ENCODE data around the gene CAPZB. TPM values are rescaled to one million over a fixed set of nuclear protein-coding genes. Genes with fewer than 3 reads are reported as not detected.

Gene CAPZB
- total and polyA plus RNA-seq, 2 donors: 136 to 255 TPM

DNA sequence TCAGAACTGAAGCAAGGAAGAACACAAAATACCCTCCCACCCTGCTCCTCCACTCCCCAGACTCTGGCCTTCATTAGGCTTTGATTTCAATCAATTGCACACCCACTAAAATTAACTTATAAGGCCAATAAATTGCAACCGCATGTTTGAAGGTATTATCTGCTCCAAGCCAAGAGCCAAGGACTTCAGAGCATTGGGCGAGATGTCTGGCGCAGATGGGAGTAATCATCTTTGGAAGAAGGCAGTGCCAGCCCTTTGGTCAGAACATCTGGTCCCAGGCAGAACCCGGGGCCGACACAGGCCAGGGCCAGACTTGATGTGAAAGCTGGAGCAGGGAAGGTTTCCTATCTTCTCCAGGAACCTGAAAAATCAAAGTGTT lies 113.2 kb downstream of the CAPZB start:
- Histone ChIP-seq H3K36me3 (ENCODE audit: control insufficient read depth in 2 of 2, insufficient read depth in 2 of 2, low read length in 1 of 2) (peaks cover 48 to 58% of the 10 kb centered on the region in 2 donors), H3K27me3 (ENCODE audit: control insufficient read depth in 2 of 2, insufficient read depth in 1 of 2, low read length in 1 of 2) (no peaks in the 10 kb centered on the region), H3K27ac (ENCODE audit: low read depth in 1 of 2, low read length in 1 of 2) (no peak overlapping the region), H3K9me3 (ENCODE audit: control insufficient read depth in 2 of 2, insufficient read depth in 1 of 2, low read length in 1 of 2) (no peaks in the 10 kb centered on the region), H3K4me1 (ENCODE audit: control insufficient read depth in 2 of 2, insufficient read depth in 2 of 2, low read length in 2 of 2) (peaks cover 31 to 42% of the 10 kb centered on the region in 2 donors), H3K4me3 (ENCODE audit: low read length in 2 of 2) (no peak overlapping the region)
- DNase-seq (ENCODE audit: low read depth in 6 of 9, low spot score in 9 of 9): no peak
- WGBS: 98% methylated on average over 5 of the region's 5 CpGs

DNA sequence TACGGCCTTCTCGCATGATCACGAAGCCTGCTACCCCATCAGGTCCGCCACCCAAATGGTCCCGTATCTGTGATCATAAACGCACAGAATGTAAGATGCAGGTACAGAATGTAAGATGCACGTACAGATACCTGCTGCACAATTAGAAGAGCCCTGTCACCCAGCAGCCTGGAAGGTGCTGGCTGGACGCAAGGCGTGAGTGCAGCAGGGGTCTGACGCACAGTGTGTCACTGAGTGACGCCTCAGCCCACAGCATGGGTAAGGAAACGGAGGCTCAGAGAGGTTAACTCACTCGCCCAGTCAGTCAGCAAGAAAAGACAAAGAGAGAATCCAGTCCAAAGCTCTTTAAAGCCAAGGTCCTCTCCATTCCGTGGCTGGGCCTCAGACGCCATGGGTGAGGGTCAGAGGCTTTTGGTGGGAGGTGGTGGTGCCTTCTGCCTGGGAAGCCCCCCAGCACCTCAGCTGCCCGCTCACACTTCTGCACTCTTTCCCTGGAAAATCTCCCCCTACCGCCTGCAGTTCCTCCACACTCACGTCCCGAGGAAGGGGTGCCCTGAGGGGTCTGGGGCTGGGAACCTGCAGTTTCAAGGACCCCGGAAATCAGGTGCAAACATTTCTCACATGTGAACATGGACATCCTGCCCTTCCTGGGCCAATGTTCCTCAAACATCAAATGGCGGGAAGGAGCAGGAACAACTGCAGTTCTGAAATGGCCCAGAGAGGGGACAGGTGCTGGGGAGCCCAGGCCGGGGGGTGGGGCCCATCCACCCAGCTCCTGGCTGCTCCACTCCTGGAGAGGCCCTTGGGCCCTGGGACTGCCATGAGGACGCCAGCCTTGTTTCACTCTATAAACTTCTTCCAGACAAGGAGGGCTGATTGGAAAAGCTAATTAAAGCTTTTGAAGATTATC lies 113.9 kb downstream of the CAPZB start:
- WGBS: 99% methylated on average over 23 of the region's 23 CpGs
- DNase-seq (ENCODE audit: low read depth in 6 of 9, low spot score in 9 of 9): no peak
- H3K27me3 ChIP-seq (ENCODE audit: control insufficient read depth in 2 of 2, insufficient read depth in 1 of 2, low read length in 1 of 2): no peaks in the 10 kb centered on the region
- H3K9me3 ChIP-seq (ENCODE audit: control insufficient read depth in 2 of 2, insufficient read depth in 1 of 2, low read length in 1 of 2): no peaks in the 10 kb centered on the region
- H3K27ac ChIP-seq (ENCODE audit: low read depth in 1 of 2, low read length in 1 of 2): no peak overlapping the region
- peaks cover 43 to 53% of the 10 kb centered on the region in 2 donors for H3K36me3 ChIP-seq (ENCODE audit: control insufficient read depth in 2 of 2, insufficient read depth in 2 of 2, low read length in 1 of 2)
- peaks cover 38 to 48% of the 10 kb centered on the region in 2 donors for H3K4me1 ChIP-seq (ENCODE audit: control insufficient read depth in 2 of 2, insufficient read depth in 2 of 2, low read length in 2 of 2)
- H3K4me3 ChIP-seq (ENCODE audit: low read length in 2 of 2): no peak overlapping the region

- no peak for DNase-seq (ENCODE audit: low read depth in 6 of 9, low spot score in 9 of 9)
- H3K27me3 ChIP-seq (ENCODE audit: control insufficient read depth in 2 of 2, insufficient read depth in 1 of 2, low read length in 1 of 2): no peaks in the 10 kb centered on the region
- peaks cover 42 to 49% of the 10 kb centered on the region in 2 donors for H3K4me1 ChIP-seq (ENCODE audit: control insufficient read depth in 2 of 2, insufficient read depth in 2 of 2, low read length in 2 of 2)
- peak overlapping the region in 1 of 2 donors; percentile 11 for H3K27ac ChIP-seq (ENCODE audit: low read depth in 1 of 2, low read length in 1 of 2)
- WGBS: 77% methylated on average over 13 of the region's 13 CpGs
- no peak overlapping the region for H3K4me3 ChIP-seq (ENCODE audit: low read length in 2 of 2)
- H3K36me3 ChIP-seq (ENCODE audit: control insufficient read depth in 2 of 2, insufficient read depth in 2 of 2, low read length in 1 of 2): peaks cover 36 to 44% of the 10 kb centered on the region in 2 donors
- H3K9me3 ChIP-seq (ENCODE audit: control insufficient read depth in 2 of 2, insufficient read depth in 1 of 2, low read length in 1 of 2): no peaks in the 10 kb centered on the region
These were observed 114.7 kb downstream of the CAPZB start for GRCh38 chr1:19370453-19371170.

DNA sequence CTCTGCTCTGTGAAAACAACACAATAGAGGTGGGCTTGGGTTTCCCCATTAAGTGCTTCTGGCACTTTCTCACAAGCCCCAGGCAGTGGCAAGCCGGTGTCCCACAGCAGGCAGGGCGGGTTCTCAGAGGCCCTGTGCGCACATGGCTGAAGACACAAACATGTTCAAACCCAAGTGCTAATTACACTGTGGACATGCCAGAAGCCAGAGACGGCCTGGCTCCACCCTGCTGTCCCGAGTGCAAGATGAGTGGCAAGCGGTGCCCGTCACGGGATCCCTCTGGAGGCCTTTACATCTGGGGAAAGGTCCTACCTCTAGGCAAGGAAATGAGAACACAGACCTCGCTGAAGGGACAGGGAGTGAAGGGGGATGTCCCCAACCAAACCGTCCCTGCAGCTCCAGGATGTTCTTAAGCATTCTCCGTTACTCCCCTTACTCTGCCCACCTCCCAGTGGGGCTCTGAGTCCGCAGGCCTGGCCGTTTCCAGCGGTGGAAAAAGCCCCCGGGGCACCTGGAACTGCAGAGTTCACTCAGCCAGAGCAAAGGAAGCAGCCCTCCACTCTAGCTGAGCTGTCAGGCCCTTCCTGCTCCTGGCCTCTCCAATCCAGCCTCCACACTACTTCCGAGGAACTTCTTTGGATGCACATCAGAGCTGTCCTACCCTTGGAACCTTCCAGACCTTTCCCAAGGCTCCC lies 115.8 kb downstream of the CAPZB start:
- peak overlapping the region; percentile 0 to 56 for H3K27ac ChIP-seq (ENCODE audit: low read depth in 1 of 2, low read length in 1 of 2)
- H3K9me3 ChIP-seq (ENCODE audit: control insufficient read depth in 2 of 2, insufficient read depth in 1 of 2, low read length in 1 of 2): no peaks in the 10 kb centered on the region
- no peak for DNase-seq (ENCODE audit: low read depth in 6 of 9, low spot score in 9 of 9)
- H3K36me3 ChIP-seq (ENCODE audit: control insufficient read depth in 2 of 2, insufficient read depth in 2 of 2, low read length in 1 of 2): peaks cover 35 to 38% of the 10 kb centered on the region in 2 donors
- no peaks in the 10 kb centered on the region for H3K27me3 ChIP-seq (ENCODE audit: control insufficient read depth in 2 of 2, insufficient read depth in 1 of 2, low read length in 1 of 2)
- H3K4me3 ChIP-seq (ENCODE audit: low read length in 2 of 2): no peak overlapping the region
- peaks cover 42 to 47% of the 10 kb centered on the region in 2 donors for H3K4me1 ChIP-seq (ENCODE audit: control insufficient read depth in 2 of 2, insufficient read depth in 2 of 2, low read length in 2 of 2)
- 86% methylated on average over 16 of the region's 16 CpGs for WGBS

- DNase-seq (ENCODE audit: low read depth in 6 of 9, low spot score in 9 of 9): peak in 3 of 9 donors; percentile 19 to 67 (median 31)
- Histone ChIP-seq H3K27ac (ENCODE audit: low read depth in 1 of 2, low read length in 1 of 2) (peak overlapping the region; percentile 43 to 56), H3K36me3 (ENCODE audit: control insufficient read depth in 2 of 2, insufficient read depth in 2 of 2, low read length in 1 of 2) (peaks cover 32% of the 10 kb centered on the region in 2 donors), H3K9me3 (ENCODE audit: control insufficient read depth in 2 of 2, insufficient read depth in 1 of 2, low read length in 1 of 2) (no peaks in the 10 kb centered on the region), H3K4me1 (ENCODE audit: control insufficient read depth in 2 of 2, insufficient read depth in 2 of 2, low read length in 2 of 2) (peaks cover 42 to 46% of the 10 kb centered on the region in 2 donors), H3K4me3 (ENCODE audit: low read length in 2 of 2) (no peak overlapping the region), H3K27me3 (ENCODE audit: control insufficient read depth in 2 of 2, insufficient read depth in 1 of 2, low read length in 1 of 2) (no peaks in the 10 kb centered on the region)
- WGBS: 41% methylated on average over 5 of the region's 5 CpGs
These were observed 116.4 kb downstream of the CAPZB start for GRCh38 chr1:19368964-19369363.

GRCh38 chr1:19368050-19368449 lies 117.3 kb downstream of the CAPZB start:
- DNase-seq (ENCODE audit: low read depth in 6 of 9, low spot score in 9 of 9): no peak
- H3K27ac ChIP-seq (ENCODE audit: low read depth in 1 of 2, low read length in 1 of 2): peak overlapping the region; percentile 55 to 76
- H3K4me1 ChIP-seq (ENCODE audit: control insufficient read depth in 2 of 2, insufficient read depth in 2 of 2, low read length in 2 of 2): peaks cover 42 to 49% of the 10 kb centered on the region in 2 donors

GRCh38 chr1:19367584-19368041 lies 117.7 kb downstream of the CAPZB start:
- H3K36me3 ChIP-seq (ENCODE audit: control insufficient read depth in 2 of 2, insufficient read depth in 2 of 2, low read length in 1 of 2): peaks cover 24 to 26% of the 10 kb centered on the region in 2 donors
- H3K27ac ChIP-seq (ENCODE audit: low read depth in 1 of 2, low read length in 1 of 2): peak overlapping the region; percentile 68 to 76
- H3K27me3 ChIP-seq (ENCODE audit: control insufficient read depth in 2 of 2, insufficient read depth in 1 of 2, low read length in 1 of 2): no peaks in the 10 kb centered on the region
- H3K4me3 ChIP-seq (ENCODE audit: low read length in 2 of 2): no peak overlapping the region
- DNase-seq (ENCODE audit: low read depth in 6 of 9, low spot score in 9 of 9): peak in 4 of 9 donors; percentile 39 to 80 (median 48)
- peaks cover 39 to 47% of the 10 kb centered on the region in 2 donors for H3K4me1 ChIP-seq (ENCODE audit: control insufficient read depth in 2 of 2, insufficient read depth in 2 of 2, low read length in 2 of 2)
- H3K9me3 ChIP-seq (ENCODE audit: control insufficient read depth in 2 of 2, insufficient read depth in 1 of 2, low read length in 1 of 2): no peaks in the 10 kb centered on the region
- WGBS: 29% methylated on average over 13 of the region's 13 CpGs

More at GRCh38 chr1:19368050-19368449, 117.3 kb downstream of the CAPZB start:
- 98% methylated on average over 5 of the region's 5 CpGs for WGBS
- Histone ChIP-seq H3K27me3 (ENCODE audit: control insufficient read depth in 2 of 2, insufficient read depth in 1 of 2, low read length in 1 of 2) (no peaks in the 10 kb centered on the region), H3K9me3 (ENCODE audit: control insufficient read depth in 2 of 2, insufficient read depth in 1 of 2, low read length in 1 of 2) (no peaks in the 10 kb centered on the region), H3K4me3 (ENCODE audit: low read length in 2 of 2) (no peak overlapping the region), H3K36me3 (ENCODE audit: control insufficient read depth in 2 of 2, insufficient read depth in 2 of 2, low read length in 1 of 2) (peaks cover 25 to 28% of the 10 kb centered on the region in 2 donors)

DNA sequence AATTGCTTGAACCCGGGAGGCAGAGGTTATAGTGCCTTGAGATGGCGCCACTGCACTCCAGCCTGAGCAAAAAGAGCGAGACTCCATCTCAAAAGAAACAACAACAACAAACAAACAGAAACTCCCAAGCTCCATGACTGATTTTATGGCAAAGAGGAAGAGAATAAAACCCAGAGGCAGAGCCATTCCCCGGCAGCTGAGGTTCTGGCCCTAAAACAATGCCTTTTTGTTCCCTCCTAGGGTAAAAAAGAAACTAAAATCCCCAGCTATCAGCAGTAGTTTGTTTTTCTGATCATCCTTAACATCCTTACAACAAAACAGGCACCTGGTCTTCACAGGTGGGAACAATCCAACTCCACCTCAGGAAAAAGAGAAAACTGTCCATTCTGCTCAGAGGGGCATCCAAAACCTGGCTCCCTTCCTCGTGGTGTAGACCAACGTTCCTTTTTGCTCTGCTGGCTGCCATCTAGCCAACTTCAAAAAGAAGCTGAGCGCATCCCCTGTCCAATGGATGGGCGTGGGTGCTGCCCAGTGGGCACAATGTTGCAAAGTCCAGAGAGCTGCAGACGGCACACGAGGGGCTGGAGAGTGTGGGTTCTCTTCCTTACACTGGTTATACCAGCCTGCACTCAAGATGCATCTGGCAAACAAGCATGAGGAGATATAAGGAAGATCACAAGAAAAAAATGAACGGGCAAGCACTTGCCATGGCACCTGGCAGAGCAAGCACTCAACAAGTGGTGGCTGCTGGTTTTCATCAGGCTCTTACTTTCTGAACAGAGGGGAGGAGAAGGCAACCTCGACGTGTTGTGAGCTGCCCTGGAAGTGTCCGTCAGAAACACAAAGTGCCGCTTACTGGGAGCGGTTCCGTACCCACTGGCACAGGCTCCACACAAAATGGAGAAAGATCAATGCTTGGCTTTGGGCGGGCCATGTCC lies 118.5 kb downstream of the CAPZB start:
- no peak overlapping the region for H3K4me3 ChIP-seq (ENCODE audit: low read length in 2 of 2)
- peak in 2 of 9 donors; percentile 13 to 65 for DNase-seq (ENCODE audit: low read depth in 6 of 9, low spot score in 9 of 9)
- no peaks in the 10 kb centered on the region for H3K9me3 ChIP-seq (ENCODE audit: control insufficient read depth in 2 of 2, insufficient read depth in 1 of 2, low read length in 1 of 2)
- H3K36me3 ChIP-seq (ENCODE audit: control insufficient read depth in 2 of 2, insufficient read depth in 2 of 2, low read length in 1 of 2): peaks cover 18 to 26% of the 10 kb centered on the region in 2 donors
- no peaks in the 10 kb centered on the region for H3K27me3 ChIP-seq (ENCODE audit: control insufficient read depth in 2 of 2, insufficient read depth in 1 of 2, low read length in 1 of 2)
- 72% methylated on average over 18 of the region's 18 CpGs for WGBS
- peaks cover 42 to 53% of the 10 kb centered on the region in 2 donors for H3K4me1 ChIP-seq (ENCODE audit: control insufficient read depth in 2 of 2, insufficient read depth in 2 of 2, low read length in 2 of 2)
- H3K27ac ChIP-seq (ENCODE audit: low read depth in 1 of 2, low read length in 1 of 2): peak overlapping the region; percentile 68 to 76
